H1 (cell line): Measurements from ENCODE around the gene P3H2. TPM values are rescaled to one million over a fixed set of nuclear protein-coding genes. Genes with fewer than 3 reads are reported as not detected.

ENCODE experiments used
- CHD2 ChIP-seq: IDR thresholded peaks from 2 replicates; pipeline ENCODE4 v1.6.1; 2012; ENCODE audit warnings: low read length, improper control_type of control experiment
- CTBP2 ChIP-seq: IDR thresholded peaks from 2 replicates; pipeline ENCODE4 v1.7.0; 2011; ENCODE audit warnings: borderline replicate concordance, mild to moderate bottlenecking, moderate library complexity, mixed read lengths, low read length; ENCODE audit not compliant: insufficient read depth, insufficient read length
- EGR1 ChIP-seq: IDR thresholded peaks from 2 replicates; pipeline ENCODE4 v1.6.1; 2011; ENCODE audit warnings: low read depth, low read length, borderline replicate concordance
- KDM5A ChIP-seq: fragments of 200-600 bp; IDR thresholded peaks from 2 replicates; pipeline ENCODE4 v1.7.1; 2012; ENCODE audit warnings: mild to moderate bottlenecking, low read length, inconsistent platforms, mixed read lengths
- SIN3A ChIP-seq, 2 experiments: IDR thresholded peaks in 1 of 2; conservative IDR thresholded peaks in 1 of 2; 2 replicates each; pipeline ENCODE4 v1.6.1; 2011 to 2012; ENCODE audit warnings: low read length in 2 of 2, improper control_type of control experiment in 1 of 2, low read depth in 1 of 2, mild to moderate bottlenecking in 1 of 2
- polyA plus RNA-seq, 7 experiments: library from polyadenylated mRNA; depleted of rRNA in 3 of 7; stranded (reverse) in 5 of 7; unstranded in 2 of 7; fragments of >200 nt in 5 of 7; fragments of 200-250 nt in 2 of 7; gene quantifications; 1 replicate in 5 of 7; 2 replicates in 1 of 7; 4 replicates in 1 of 7; pipeline versions ENCODE4 v1.2.1 to v1.2.3, GENCODE V29; 2011 to 2013; ENCODE audit warnings: missing spikeins in 2 of 7, mixed read lengths in 2 of 7
- total RNA-seq: library from RNA; stranded (reverse); fragmentation: NEBNext Ultra II Directional; extraction: Animal tissue kit (Norgen Biotek cat#: 25700); gene quantifications from 2 replicates; pipeline ENCODE4 v1.2.1, GENCODE V29; 2021

P3H2 gene
- total and polyA plus RNA-seq, 2 of the 8 experiments (the other 6 are each of a cell fraction or from before 2014, with no cell fraction given): 40.5 to 60.4 TPM

DNA sequence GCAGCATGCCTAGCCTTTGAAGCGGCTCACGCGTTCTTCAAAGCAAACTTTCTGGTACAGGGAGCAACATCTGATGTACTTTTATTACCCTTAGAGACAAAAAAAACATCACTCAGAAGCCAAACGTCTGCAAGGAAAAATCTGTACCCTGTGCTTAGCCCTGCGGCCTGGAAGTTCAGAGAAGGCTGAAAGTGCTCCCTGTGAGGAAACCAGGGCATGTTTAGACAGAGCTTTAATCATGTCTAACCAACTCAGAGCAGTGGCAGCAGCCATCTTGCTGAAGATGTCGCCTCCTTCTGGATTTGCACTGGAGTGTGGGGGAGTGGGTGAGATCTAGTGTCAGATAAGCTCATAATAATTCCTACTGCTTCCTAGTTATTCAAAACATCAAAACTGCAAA is 170.4 kb downstream of the P3H2 start (continued):
- TF ChIP-seq SIN3A (conservative IDR thresholded peaks at IDR 0.05 in 1 of 2, IDR thresholded peaks at IDR 0.05 in 1 of 2; ENCODE audit: low read depth in 1 of 2, low read length in 2 of 2) (no peak), KDM5A (no peak), CTBP2 (no peak), CHD2 (no peak), EGR1 (no peak)
- TF ChIP-seq, all 59 proteins: peak for 3
